ENCODE data around the gene AMBP.

DNA sequence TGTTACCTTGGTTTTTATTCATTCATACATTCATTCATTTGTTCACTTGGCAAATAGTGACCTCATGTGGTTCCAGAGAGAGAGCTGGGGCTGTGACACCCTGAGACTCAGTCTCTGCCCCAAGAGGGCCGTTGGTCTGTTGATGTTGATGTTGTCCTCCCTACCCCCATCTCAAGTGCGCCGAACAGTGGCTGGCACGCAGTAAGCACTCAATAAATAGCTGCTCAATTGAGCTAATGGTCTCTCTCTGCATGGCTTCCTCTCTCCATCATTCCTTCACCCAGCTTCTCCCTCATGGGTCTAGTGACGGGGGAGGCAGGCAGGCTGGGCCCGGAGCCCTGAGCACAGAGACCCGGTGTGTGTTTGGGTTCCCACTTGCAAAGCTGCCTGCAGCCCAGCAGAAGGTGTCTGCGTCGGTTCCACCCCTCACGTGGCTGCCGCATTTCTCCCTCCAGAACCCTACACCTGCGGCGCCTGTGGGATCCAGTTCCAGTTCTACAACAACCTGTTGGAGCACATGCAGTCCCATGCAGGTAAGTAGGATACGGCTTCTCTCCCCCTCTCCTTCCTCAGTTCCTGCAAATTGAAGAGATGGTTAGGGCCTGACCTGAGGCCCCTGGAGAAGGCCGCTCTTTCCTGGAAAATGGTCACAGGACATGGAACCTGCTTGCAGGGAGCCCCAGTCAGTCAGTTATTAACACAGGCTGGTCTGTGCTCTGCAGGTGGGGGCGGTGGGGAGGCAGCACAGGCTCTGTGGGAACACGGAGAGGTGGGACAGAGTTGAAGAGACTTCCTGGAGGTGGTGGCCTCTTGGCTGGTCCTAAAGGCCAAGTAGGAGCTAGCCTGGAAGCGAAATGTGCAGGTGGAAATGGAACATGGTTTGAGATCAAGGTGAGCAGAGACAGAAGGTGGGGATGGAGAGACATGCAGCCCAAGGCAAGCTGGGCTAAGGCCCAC lies 42.0 kb downstream of the AMBP start:
- TF ChIP-seq, protein P1, sequence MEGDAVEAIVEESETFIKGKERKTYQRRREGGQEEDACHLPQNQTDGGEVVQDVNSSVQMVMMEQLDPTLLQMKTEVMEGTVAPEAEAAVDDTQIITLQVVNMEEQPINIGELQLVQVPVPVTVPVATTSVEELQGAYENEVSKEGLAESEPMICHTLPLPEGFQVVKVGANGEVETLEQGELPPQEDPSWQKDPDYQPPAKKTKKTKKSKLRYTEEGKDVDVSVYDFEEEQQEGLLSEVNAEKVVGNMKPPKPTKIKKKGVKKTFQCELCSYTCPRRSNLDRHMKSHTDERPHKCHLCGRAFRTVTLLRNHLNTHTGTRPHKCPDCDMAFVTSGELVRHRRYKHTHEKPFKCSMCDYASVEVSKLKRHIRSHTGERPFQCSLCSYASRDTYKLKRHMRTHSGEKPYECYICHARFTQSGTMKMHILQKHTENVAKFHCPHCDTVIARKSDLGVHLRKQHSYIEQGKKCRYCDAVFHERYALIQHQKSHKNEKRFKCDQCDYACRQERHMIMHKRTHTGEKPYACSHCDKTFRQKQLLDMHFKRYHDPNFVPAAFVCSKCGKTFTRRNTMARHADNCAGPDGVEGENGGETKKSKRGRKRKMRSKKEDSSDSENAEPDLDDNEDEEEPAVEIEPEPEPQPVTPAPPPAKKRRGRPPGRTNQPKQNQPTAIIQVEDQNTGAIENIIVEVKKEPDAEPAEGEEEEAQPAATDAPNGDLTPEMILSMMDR (conservative IDR thresholded peaks at IDR 0.05; ENCODE audit: low read depth, low read length): no peak
- TF ChIP-seq EZH2 (IDR thresholded peaks at IDR 0.05; ENCODE audit: low read length, unreplicated experiment) (no peak), EZH2phosphoT487 (IDR thresholded peaks at IDR 0.05; ENCODE audit: borderline replicate concordance, low read length) (no peak)

Data from PC-3 (cell line).